PFSK-1 (cell line): ENCODE measurements around the gene AP2A2.

Source experiments
- POLR2AphosphoS5 ChIP-seq: IDR thresholded peaks from 2 replicates; pipeline ENCODE4 v1.6.1; 2012; ENCODE audit warnings: low read depth, mild to moderate bottlenecking, control low read depth, low read length, moderate library complexity
- TF ChIP-seq, protein P1 (sequence below), 2 experiments: IDR thresholded peaks; 2 replicates each; pipeline versions ENCODE4 v1.6.1 to v1.8.0; 2011 to 2012; ENCODE audit warnings: low read depth in 2 of 2, low read length in 2 of 2, control low read depth in 1 of 2, inconsistent platforms in 1 of 2, mild to moderate bottlenecking in 1 of 2, moderate library complexity in 1 of 2; ENCODE audit not compliant: insufficient read depth in 1 of 2

DNA sequence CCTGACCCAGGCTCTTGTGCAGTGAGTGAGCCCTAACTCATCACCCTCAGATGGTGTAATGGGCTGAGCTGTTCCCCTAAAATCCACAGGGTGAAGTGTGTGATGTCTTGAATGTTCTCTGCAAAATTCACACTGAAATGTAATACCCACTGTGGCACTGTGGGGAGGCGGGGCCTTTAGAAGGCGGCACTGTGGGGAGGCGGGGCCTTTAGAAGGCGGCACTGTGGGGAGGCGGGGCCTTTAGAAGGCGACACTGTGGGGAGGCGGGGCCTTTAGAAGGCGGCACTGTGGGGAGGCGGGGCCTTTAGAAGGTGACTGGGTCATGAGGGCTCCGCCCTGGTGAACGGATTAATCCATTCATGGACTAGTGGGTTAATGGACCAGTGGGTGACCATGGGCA is 48.1 kb upstream of the AP2A2 start:
- TF ChIP-seq, protein P1, sequence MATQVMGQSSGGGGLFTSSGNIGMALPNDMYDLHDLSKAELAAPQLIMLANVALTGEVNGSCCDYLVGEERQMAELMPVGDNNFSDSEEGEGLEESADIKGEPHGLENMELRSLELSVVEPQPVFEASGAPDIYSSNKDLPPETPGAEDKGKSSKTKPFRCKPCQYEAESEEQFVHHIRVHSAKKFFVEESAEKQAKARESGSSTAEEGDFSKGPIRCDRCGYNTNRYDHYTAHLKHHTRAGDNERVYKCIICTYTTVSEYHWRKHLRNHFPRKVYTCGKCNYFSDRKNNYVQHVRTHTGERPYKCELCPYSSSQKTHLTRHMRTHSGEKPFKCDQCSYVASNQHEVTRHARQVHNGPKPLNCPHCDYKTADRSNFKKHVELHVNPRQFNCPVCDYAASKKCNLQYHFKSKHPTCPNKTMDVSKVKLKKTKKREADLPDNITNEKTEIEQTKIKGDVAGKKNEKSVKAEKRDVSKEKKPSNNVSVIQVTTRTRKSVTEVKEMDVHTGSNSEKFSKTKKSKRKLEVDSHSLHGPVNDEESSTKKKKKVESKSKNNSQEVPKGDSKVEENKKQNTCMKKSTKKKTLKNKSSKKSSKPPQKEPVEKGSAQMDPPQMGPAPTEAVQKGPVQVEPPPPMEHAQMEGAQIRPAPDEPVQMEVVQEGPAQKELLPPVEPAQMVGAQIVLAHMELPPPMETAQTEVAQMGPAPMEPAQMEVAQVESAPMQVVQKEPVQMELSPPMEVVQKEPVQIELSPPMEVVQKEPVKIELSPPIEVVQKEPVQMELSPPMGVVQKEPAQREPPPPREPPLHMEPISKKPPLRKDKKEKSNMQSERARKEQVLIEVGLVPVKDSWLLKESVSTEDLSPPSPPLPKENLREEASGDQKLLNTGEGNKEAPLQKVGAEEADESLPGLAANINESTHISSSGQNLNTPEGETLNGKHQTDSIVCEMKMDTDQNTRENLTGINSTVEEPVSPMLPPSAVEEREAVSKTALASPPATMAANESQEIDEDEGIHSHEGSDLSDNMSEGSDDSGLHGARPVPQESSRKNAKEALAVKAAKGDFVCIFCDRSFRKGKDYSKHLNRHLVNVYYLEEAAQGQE (IDR thresholded peaks at IDR 0.05; ENCODE audit: insufficient read depth in 1 of 2, low read depth in 2 of 2, low read length in 2 of 2): no peak
- TF ChIP-seq POLR2AphosphoS5: no peak
